Spleen (tissue), 13 donors: ENCODE measurements around the gene NECTIN3. TPM values are rescaled to one million over a fixed set of nuclear protein-coding genes. Genes with fewer than 3 reads are reported as not detected.

Source experiments
- DNase-seq: peaks from one replicate; pipeline ENCODE4 v3.0.0-alpha.2; 2020
- H3K27ac ChIP-seq, 8 donors: fragments of 200-600 bp; sonication (generic) in 7 of 8; 1 replicate in 4 of 8; 2 replicates in 4 of 8; pipeline versions ENCODE4 v1.5.0 to v1.8.0; 2016 to 2021; ENCODE audit warnings: inconsistent platforms in 4 of 8, mild to moderate bottlenecking in 4 of 8, moderate library complexity in 1 of 8
- H3K27me3 ChIP-seq, 7 donors: fragments of 200-600 bp; sonication (generic) in 6 of 7; replicated peaks in 1 of 7; 1 replicate in 4 of 7; 2 replicates in 3 of 7; pipeline versions ENCODE4 v1.5.0 to v1.8.0; 2016 to 2021; ENCODE audit warnings: inconsistent platforms in 3 of 7, mild to moderate bottlenecking in 1 of 7
- H3K36me3 ChIP-seq, 6 donors: fragments of 200-600 bp; sonication (generic) in 5 of 6; 1 replicate in 4 of 6; 2 replicates in 2 of 6; pipeline versions ENCODE4 v1.5.0 to v1.8.0; 2016 to 2021; ENCODE audit warnings: inconsistent platforms in 2 of 6
- H3K4me1 ChIP-seq, 6 donors: fragments of 200-600 bp; sonication (generic) in 5 of 6; 1 replicate in 3 of 6; 2 replicates in 3 of 6; pipeline versions ENCODE4 v1.5.0 to v1.8.0; 2016 to 2021; ENCODE audit warnings: inconsistent platforms in 3 of 6
- H3K4me3 ChIP-seq, 8 donors: fragments of 200-600 bp; sonication (generic) in 7 of 8; 1 replicate in 4 of 8; 2 replicates in 4 of 8; pipeline versions ENCODE4 v1.5.0 to v1.8.0; 2016 to 2021; ENCODE audit warnings: inconsistent platforms in 4 of 8, mild to moderate bottlenecking in 4 of 8, moderate library complexity in 2 of 8
- H3K9me3 ChIP-seq, 8 donors: fragments of 200-600 bp; sonication (generic) in 7 of 8; 1 replicate in 4 of 8; 2 replicates in 4 of 8; pipeline versions ENCODE4 v1.5.0 to v1.8.0; 2016 to 2021; ENCODE audit warnings: inconsistent platforms in 4 of 8
- CTCF ChIP-seq, 11 experiments: fragments of 200-600 bp in 7 of 11; fragments of 450-650 bp in 4 of 11; sonication (generic) in 4 of 11; IDR thresholded peaks in 8 of 11; conservative IDR thresholded peaks in 3 of 11; 1 replicate in 7 of 11; 2 replicates in 4 of 11; pipeline versions ENCODE4 v1.4.0 to v1.8.0; 2016 to 2021; ENCODE audit warnings: antibody characterized with exemption in 11 of 11, inconsistent platforms in 4 of 11, mild to moderate bottlenecking in 1 of 11
- POLR2A ChIP-seq, 3 donors: fragments of 450-650 bp; IDR thresholded peaks; one replicate each; pipeline ENCODE4 v1.5.1; 2017; ENCODE audit warnings: antibody characterized with exemption in 3 of 3, mild to moderate bottlenecking in 1 of 3
- POLR2AphosphoS5 ChIP-seq, 3 donors: sonication (generic); formaldehyde crosslinking; IDR thresholded peaks; one replicate each; pipeline ENCODE4 v1.5.1; 2017; ENCODE audit warnings: antibody characterized with exemption in 3 of 3
- WGBS, 5 donors: extraction: QIAGEN DNeasy Blood & Tissue Kit in 3 of 5; methylation state at CpG; one replicate each; pipeline versions ENCODE4 v1.1.5 to v1.1.7; 2013 to 2018; 5-methylcytosine and 5-hydroxymethylcytosine counted together
- intact Hi-C: fragments of 100-400 bp; cut with DNase I; formaldehyde crosslinking; loops from one replicate; pipeline ENCODE4 v1.15.0; 2023; ENCODE audit warnings: low total_unique reads
- long read RNA-seq, 2 donors: transcript quantifications; one replicate each; lab custom pipeline, GENCODE V29; 2026
- polyA plus RNA-seq, 3 donors: library from polyadenylated mRNA; stranded (reverse); fragments of 200-250 nt; gene quantifications; one replicate each; pipeline ENCODE4 v1.2.1, GENCODE V29; 2013
- total RNA-seq, 7 donors: library from RNA; depleted of rRNA in 3 of 7; stranded (reverse); fragments of >200 nt in 3 of 7; fragmentation: NEBNext Ultra II Directional in 4 of 7; extraction: Animal tissue kit (Norgen Biotek cat#: 25700) in 4 of 7; gene quantifications; one replicate each; pipeline versions ENCODE4 v1.1.0 to v1.2.1, GENCODE V29; 2016 to 2021
- donor health status: healthy with polysubstance abuse.
- donor health status: DM: no; HTN: no; CAD: no; lungs with moderate emphysema.
- donor health status: DM: no; HTN: no; CAD: no.
- donor health status: Bipolar disorder and iron deficiency.
- donor health status: healthy.
- donor health status: DM: no; HTN: no; CAD: no.
- donor health status: DM: yes; HTN: yes; CAD: no.

The NECTIN3 gene
- total RNA-seq (10 to 100 TPM in 2 of 7 donors, 1 to 10 TPM in 5; 5.8 to 12.5 (median 8.9) TPM), polyA plus RNA-seq (under 1 TPM; 0.43 to 0.86 (median 0.58) TPM)
- long read RNA-seq, donor 1, transcript NECTIN3-206 (6 exons, 3,664 nt): major isoform, 7 of 7 reads
- long read RNA-seq, donor 1, partial matches to known transcripts: 0 of 7 reads
- long read RNA-seq, donor 1, other reads (novel, unspliced or antisense): 0 of 7 reads
- long read RNA-seq, donor 2, transcript NECTIN3-206 (6 exons, 3,664 nt): major isoform, 6 of 6 reads
- long read RNA-seq, donor 2, partial matches to known transcripts: 0 of 6 reads
- long read RNA-seq, donor 2, other reads (novel, unspliced or antisense): 0 of 6 reads

DNA sequence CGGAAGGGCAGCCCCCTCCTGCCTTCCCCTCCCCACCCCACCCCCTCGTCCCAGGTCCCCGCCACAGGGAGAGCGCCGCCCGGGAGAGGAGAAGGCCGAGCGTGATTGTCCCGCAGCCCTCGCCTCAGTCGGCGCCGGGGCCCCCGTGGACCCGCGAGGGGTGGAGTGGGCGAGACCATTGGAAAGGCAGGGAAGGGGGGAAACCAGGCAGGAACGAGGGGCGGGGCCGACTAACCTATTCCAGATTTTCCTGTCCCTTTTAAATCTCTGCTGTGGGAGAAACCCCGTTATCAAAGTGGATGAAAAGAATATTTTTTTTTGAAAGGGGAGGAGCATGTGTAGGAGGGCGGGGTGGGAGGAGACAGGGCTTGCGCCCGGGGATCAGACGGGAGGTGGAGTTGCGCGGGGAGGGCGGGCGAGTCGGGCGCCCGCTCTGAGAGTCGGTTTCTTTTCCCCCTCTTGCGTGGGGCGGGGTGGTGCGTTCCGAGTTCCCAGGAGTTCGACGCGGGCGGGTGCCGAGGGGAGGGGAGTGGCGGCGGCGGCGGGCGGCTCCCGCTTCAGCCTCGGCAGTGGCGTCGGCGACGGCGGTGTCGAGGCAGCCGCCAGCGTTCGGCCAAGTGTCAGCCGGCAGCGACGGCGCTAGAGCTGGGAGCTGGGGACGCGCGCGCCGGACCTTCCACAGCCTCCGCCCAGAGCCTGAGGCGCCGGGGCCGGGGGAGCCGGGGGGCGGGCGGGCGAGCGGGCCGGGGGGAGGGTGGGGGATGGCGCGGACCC lies at the start of gene NECTIN3:
NECTIN3 (plus strand) TSS at position 560 of the 774 bp plus-strand sequence; CDS start at position 762, 202 bp downstream.
- WGBS, 5 donors: 1 to 3% (median 1%) methylated on average over 34 to 79 of the region's 79 CpGs
- intact Hi-C loops: no loop called here
- Histone ChIP-seq H3K27ac (peak within 1 kb of the TSS; percentile 44 to 88 (median 84)), H3K27me3 (peaks cover 0 to 64% (median 31%) of the 10 kb centered on the region in 7 donors), H3K9me3 (no peaks in the 10 kb centered on the region), H3K4me1 (peaks cover 0 to 46% (median 25%) of the 10 kb centered on the region in 6 donors), H3K4me3 (peak within 1 kb of the TSS; percentile 57 to 87 (median 65)), H3K36me3 (no peaks in the 10 kb centered on the region)
- TF ChIP-seq POLR2A (IDR thresholded peaks at IDR 0.05): no peak
- no peak for TF ChIP-seq CTCF (IDR thresholded peaks at IDR 0.05 in 8 of 11, conservative IDR thresholded peaks at IDR 0.05 in 3 of 11)
- peak; percentile 37 to 82 (median 81) for TF ChIP-seq POLR2AphosphoS5 (IDR thresholded peaks at IDR 0.05)
- peak; percentile 91 for DNase-seq

DNA sequence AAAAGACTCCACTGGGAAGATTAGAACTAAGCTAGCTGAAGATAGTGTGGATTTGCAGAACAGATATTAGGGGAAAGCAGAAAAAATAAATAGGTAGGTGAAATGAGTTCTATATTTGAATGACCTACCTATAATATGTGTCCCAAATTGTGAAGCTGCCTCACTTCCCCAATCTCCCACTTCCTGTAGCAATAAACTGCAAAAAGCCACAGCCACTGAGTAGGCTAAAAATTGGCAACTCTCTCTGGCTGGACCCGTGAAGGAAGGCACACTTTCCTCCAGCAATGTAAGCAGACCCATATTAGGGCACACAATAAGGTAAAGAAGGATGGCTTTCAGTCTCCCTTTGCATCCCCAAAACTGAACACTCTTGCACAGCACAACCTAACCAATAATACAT lies 43.7 kb upstream of the NECTIN3 start:
- 7 to 30% (median 23%) methylated on average over 1 of the region's 1 CpG for WGBS, 5 donors
- intact Hi-C loops: no loop called here
- H3K4me1 ChIP-seq: no peaks in the 10 kb centered on the region
- no peaks in the 10 kb centered on the region for H3K36me3 ChIP-seq
- TF ChIP-seq CTCF (IDR thresholded peaks at IDR 0.05 in 8 of 11, conservative IDR thresholded peaks at IDR 0.05 in 3 of 11) (no peak), POLR2AphosphoS5 (IDR thresholded peaks at IDR 0.05) (no peak), POLR2A (IDR thresholded peaks at IDR 0.05) (no peak)
- no peak overlapping the region for H3K4me3 ChIP-seq
- no peak overlapping the region for H3K27ac ChIP-seq
- no peak for DNase-seq
- no peaks in the 10 kb centered on the region for H3K9me3 ChIP-seq
- H3K27me3 ChIP-seq: no peaks in the 10 kb centered on the region

- Histone ChIP-seq H3K27me3 (no peaks in the 10 kb centered on the region), H3K9me3 (peaks cover 0 to 15% (median 12%) of the 10 kb centered on the region in 8 donors), H3K27ac (no peak overlapping the region), H3K4me3 (no peak overlapping the region), H3K36me3 (no peaks in the 10 kb centered on the region), H3K4me1 (no peaks in the 10 kb centered on the region)
- 71 to 92% (median 78%) methylated on average over 2 of the region's 2 CpGs for WGBS, 5 donors
- TF ChIP-seq POLR2AphosphoS5 (IDR thresholded peaks at IDR 0.05): no peak
- no peak for TF ChIP-seq CTCF (IDR thresholded peaks at IDR 0.05 in 8 of 11, conservative IDR thresholded peaks at IDR 0.05 in 3 of 11)
- no peak for TF ChIP-seq POLR2A (IDR thresholded peaks at IDR 0.05)
- intact Hi-C loops: no loop called here
- no peak for DNase-seq
Measured at GRCh38 chr3:111031538-111031937, 40.1 kb upstream of the NECTIN3 start.

GRCh38 chr3:111032677-111033076 lies 38.9 kb upstream of the NECTIN3 start:
- intact Hi-C loops: no loop called here
- Histone ChIP-seq H3K27me3 (no peaks in the 10 kb centered on the region), H3K9me3 (peaks cover 0 to 26% (median 24%) of the 10 kb centered on the region in 8 donors), H3K27ac (no peak overlapping the region), H3K4me3 (no peak overlapping the region), H3K36me3 (no peaks in the 10 kb centered on the region), H3K4me1 (no peaks in the 10 kb centered on the region)
- WGBS, 5 donors: 89 to 95% (median 92%) methylated on average over 3 of the region's 3 CpGs
- DNase-seq: no peak
- TF ChIP-seq CTCF (IDR thresholded peaks at IDR 0.05 in 8 of 11, conservative IDR thresholded peaks at IDR 0.05 in 3 of 11) (no peak), POLR2A (IDR thresholded peaks at IDR 0.05) (no peak), POLR2AphosphoS5 (IDR thresholded peaks at IDR 0.05) (no peak)
